Urinary bladder (tissue), 4 donors: ENCODE data around the gene MACROD2. TPM values are rescaled to one million over a fixed set of nuclear protein-coding genes. Genes with fewer than 3 reads are reported as not detected.

ENCODE experiments used
- DNase-seq: peaks from one replicate; pipeline ENCODE4 v3.0.0-alpha.2; 2015; ENCODE audit errors: extremely low spot score
- H3K27ac ChIP-seq: one replicate; pipeline ENCODE4 v1.5.1; 2013; ENCODE audit warnings: low read depth, mild to moderate bottlenecking, moderate library complexity
- H3K36me3 ChIP-seq: one replicate; pipeline ENCODE4 v1.6.1; 2013; ENCODE audit warnings: mild to moderate bottlenecking, moderate library complexity; ENCODE audit not compliant: insufficient read depth
- H3K4me1 ChIP-seq: one replicate; pipeline ENCODE4 v1.6.1; 2013; ENCODE audit warnings: mild to moderate bottlenecking, moderate library complexity; ENCODE audit not compliant: insufficient read depth
- H3K4me3 ChIP-seq: one replicate; pipeline ENCODE4 v1.5.1; 2013; ENCODE audit warnings: low read depth, low read length
- WGBS: extraction: QIAGEN DNeasy Blood & Tissue Kit; methylation state at CpG from one replicate; pipeline ENCODE4 v1.1.7; 2013; 5-methylcytosine and 5-hydroxymethylcytosine counted together
- polyA plus RNA-seq: library from polyadenylated mRNA; stranded (reverse); fragments of 200-250 nt; gene quantifications from one replicate; pipeline ENCODE4 v1.2.3, GENCODE V29; 2013
- total RNA-seq: library from RNA; depleted of rRNA; stranded (reverse); fragments of >200 nt; gene quantifications from one replicate; pipeline ENCODE4 v1.2.3, GENCODE V29; 2014
- donor health status: healthy with polysubstance abuse.
- donor health status: healthy.

MACROD2 gene
- total and polyA plus RNA-seq, 2 donors = 3.0 to 28.2 TPM

- H3K4me3 ChIP-seq = no peak overlapping the region
- H3K4me1 ChIP-seq = no peaks in the 10 kb centered on the region
- no peak overlapping the region for H3K27ac ChIP-seq
- no peaks in the 10 kb centered on the region for H3K36me3 ChIP-seq
- WGBS = 40% methylated on average over 1 of the region's 1 CpG
- DNase-seq = no peak
Observed at GRCh38 chr20:14355791-14356190, 360.5 kb downstream of the MACROD2 start.

GRCh38 chr20:14360416-14360815 lies 365.1 kb downstream of the MACROD2 start:
- Histone ChIP-seq H3K36me3 (no peaks in the 10 kb centered on the region), H3K4me1 (no peaks in the 10 kb centered on the region), H3K27ac (no peak overlapping the region), H3K4me3 (no peak overlapping the region)
- no peak for DNase-seq

- DNase-seq = no peak
- H3K4me3 ChIP-seq = no peak overlapping the region
- H3K4me1 ChIP-seq = no peaks in the 10 kb centered on the region
- 85% methylated on average over 3 of the region's 3 CpGs for WGBS
- H3K36me3 ChIP-seq = no peaks in the 10 kb centered on the region
- H3K27ac ChIP-seq = no peak overlapping the region
Observed at GRCh38 chr20:14361509-14362345, 366.4 kb downstream of the MACROD2 start.

GRCh38 chr20:14374196-14374595 lies 378.9 kb downstream of the MACROD2 start:
- no peak for DNase-seq
- 66% methylated on average over 3 of the region's 3 CpGs for WGBS
- no peak overlapping the region for H3K27ac ChIP-seq
- no peaks in the 10 kb centered on the region for H3K36me3 ChIP-seq
- no peak overlapping the region for H3K4me3 ChIP-seq
- no peaks in the 10 kb centered on the region for H3K4me1 ChIP-seq

- 60% methylated on average over 4 of the region's 4 CpGs for WGBS
- H3K4me3 ChIP-seq = no peak overlapping the region
- no peaks in the 10 kb centered on the region for H3K4me1 ChIP-seq
- no peak for DNase-seq
- no peak overlapping the region for H3K27ac ChIP-seq
- no peaks in the 10 kb centered on the region for H3K36me3 ChIP-seq
Observed at GRCh38 chr20:14375416-14375985, 380.2 kb downstream of the MACROD2 start.

GRCh38 chr20:14378326-14378725 lies 383.0 kb downstream of the MACROD2 start:
- Histone ChIP-seq H3K27ac (no peak overlapping the region), H3K4me1 (no peaks in the 10 kb centered on the region), H3K4me3 (no peak overlapping the region), H3K36me3 (no peaks in the 10 kb centered on the region)
- DNase-seq = no peak

- no peak overlapping the region for H3K4me3 ChIP-seq
- no peak overlapping the region for H3K27ac ChIP-seq
- 83% methylated on average over 5 of the region's 5 CpGs for WGBS
- DNase-seq = no peak
- no peaks in the 10 kb centered on the region for H3K4me1 ChIP-seq
- H3K36me3 ChIP-seq = no peaks in the 10 kb centered on the region
Observed at GRCh38 chr20:14383335-14383734, 388.0 kb downstream of the MACROD2 start.

- 14% methylated on average over 1 of the region's 1 CpG for WGBS
- Histone ChIP-seq H3K4me3 (no peak overlapping the region), H3K36me3 (no peaks in the 10 kb centered on the region), H3K4me1 (no peaks in the 10 kb centered on the region), H3K27ac (no peak overlapping the region)
- DNase-seq = no peak
Observed at GRCh38 chr20:14384416-14385175, 389.3 kb downstream of the MACROD2 start.

- H3K27ac ChIP-seq = no peak overlapping the region
- H3K36me3 ChIP-seq = no peaks in the 10 kb centered on the region
- 63% methylated on average over 2 of the region's 2 CpGs for WGBS
- H3K4me3 ChIP-seq = no peak overlapping the region
- no peak for DNase-seq
- H3K4me1 ChIP-seq = no peaks in the 10 kb centered on the region
Observed at GRCh38 chr20:14385176-14385740, 389.9 kb downstream of the MACROD2 start.

- Histone ChIP-seq H3K27ac (no peak overlapping the region), H3K4me1 (no peaks in the 10 kb centered on the region), H3K36me3 (no peaks in the 10 kb centered on the region), H3K4me3 (no peak overlapping the region)
- WGBS = 94% methylated on average over 4 of the region's 4 CpGs
- DNase-seq = no peak
Observed at GRCh38 chr20:14386726-14387125, 391.4 kb downstream of the MACROD2 start.

- Histone ChIP-seq H3K27ac (no peak overlapping the region), H3K36me3 (no peaks in the 10 kb centered on the region), H3K4me3 (no peak overlapping the region), H3K4me1 (no peaks in the 10 kb centered on the region)
- DNase-seq = no peak
Observed at GRCh38 chr20:14401479-14402138, 406.3 kb downstream of the MACROD2 start.

GRCh38 chr20:14404515-14404914 lies 409.2 kb downstream of the MACROD2 start:
- Histone ChIP-seq H3K36me3 (no peaks in the 10 kb centered on the region), H3K4me1 (no peaks in the 10 kb centered on the region), H3K27ac (no peak overlapping the region), H3K4me3 (no peak overlapping the region)
- no peak for DNase-seq
- 96% methylated on average over 2 of the region's 2 CpGs for WGBS

GRCh38 chr20:14406495-14406894 lies 411.2 kb downstream of the MACROD2 start:
- H3K36me3 ChIP-seq = no peaks in the 10 kb centered on the region
- no peak for DNase-seq
- H3K27ac ChIP-seq = no peak overlapping the region
- H3K4me1 ChIP-seq = no peaks in the 10 kb centered on the region
- no peak overlapping the region for H3K4me3 ChIP-seq
